Measurements from ENCODE around the gene TMEM223.

- no peak for TF ChIP-seq CTCF (IDR thresholded peaks at IDR 0.05; ENCODE audit: low read depth, low read length, poor library complexity, severe bottlenecking)
- TF ChIP-seq EZH2phosphoT487 (IDR thresholded peaks at IDR 0.05; ENCODE audit: borderline replicate concordance, low read length), result no peak
Observed at GRCh38 chr11:62796281-62796680, 4.5 kb upstream of the TMEM223 start.

All from DOHH2 (cell line).